NOMO-1 treated with dmso at 0.1 percent for 144 hours (cell line): ENCODE measurements around the gene RAPGEF5.

Experiments used
- DNase-seq: peaks from one replicate; lab custom pipeline; 2025; ENCODE audit not compliant: unreplicated experiment; lab: John Stamatoyannopoulos, UW

The RAPGEF5 gene, protein sequence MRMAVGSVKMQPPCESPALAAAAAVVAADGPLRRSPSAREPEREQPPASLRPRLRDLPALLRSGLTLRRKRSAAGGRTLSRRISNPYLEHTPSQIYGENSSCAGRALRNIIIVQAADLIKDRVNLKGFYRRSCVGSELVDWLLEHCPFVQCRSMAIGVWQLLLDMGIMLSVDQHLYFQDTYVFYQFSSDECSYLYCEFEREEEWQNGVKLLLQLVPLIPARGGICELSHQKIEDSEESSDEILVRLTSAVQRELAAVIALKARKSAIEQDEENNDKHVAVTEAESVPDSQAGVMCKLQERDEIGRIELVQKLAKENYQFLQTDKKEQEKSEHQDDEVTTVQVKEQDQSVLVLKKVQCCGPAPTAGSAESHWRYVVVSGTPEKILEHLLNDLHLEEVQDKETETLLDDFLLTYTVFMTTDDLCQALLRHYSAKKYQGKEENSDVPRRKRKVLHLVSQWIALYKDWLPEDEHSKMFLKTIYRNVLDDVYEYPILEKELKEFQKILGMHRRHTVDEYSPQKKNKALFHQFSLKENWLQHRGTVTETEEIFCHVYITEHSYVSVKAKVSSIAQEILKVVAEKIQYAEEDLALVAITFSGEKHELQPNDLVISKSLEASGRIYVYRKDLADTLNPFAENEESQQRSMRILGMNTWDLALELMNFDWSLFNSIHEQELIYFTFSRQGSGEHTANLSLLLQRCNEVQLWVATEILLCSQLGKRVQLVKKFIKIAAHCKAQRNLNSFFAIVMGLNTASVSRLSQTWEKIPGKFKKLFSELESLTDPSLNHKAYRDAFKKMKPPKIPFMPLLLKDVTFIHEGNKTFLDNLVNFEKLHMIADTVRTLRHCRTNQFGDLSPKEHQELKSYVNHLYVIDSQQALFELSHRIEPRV

DNA sequence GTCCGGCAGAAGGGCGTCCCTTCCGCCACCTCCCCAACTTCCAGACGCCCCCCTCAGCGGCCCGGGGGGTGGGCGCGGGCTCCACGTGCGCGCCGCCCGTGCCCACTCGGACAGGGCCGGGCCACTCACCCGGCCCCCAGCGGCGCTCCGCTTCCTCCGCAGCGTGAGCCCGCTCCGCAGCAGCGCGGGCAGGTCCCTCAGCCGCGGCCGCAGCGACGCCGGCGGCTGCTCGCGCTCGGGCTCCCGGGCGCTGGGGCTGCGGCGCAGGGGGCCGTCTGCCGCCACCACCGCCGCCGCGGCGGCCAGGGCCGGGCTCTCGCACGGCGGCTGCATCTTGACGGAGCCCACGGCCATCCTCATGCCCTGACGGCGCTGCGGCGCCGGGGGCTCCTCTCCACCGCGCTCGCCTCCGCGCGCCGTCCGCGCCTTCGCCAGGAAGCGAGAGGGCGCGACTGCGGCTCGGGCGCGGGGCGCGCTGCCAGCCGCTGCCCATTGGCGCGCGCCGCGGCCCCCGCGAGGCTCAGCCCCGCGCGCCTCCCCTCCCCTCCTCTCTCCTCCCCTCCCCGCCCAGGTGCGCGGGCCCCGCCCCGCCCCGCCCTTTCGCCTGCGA is at the start of gene RAPGEF5:
RAPGEF5 (minus strand) TSS at position 454 of the 610 bp plus-strand sequence; CDS start at position 360, 94 bp downstream.
- no peak for DNase-seq

DNA sequence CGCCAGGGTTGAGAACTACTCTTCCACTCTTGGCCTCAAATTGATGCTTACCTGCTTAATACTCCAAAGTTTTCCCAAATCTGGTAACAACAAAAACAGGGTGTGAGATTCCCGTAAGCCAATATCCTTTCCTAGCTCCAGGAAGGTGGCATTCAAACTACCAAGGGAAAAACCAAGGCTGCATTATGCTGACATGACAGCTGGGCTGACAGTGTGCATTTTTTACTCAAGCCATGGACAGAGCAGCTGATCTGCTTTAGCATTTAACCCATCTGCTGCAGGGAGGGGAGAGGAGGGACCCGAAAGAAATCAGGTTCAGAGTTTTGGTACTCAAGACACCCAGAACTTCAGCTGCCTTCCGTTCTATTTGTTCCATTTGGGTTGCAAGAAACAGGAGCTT is 49.8 kb upstream of the RAPGEF5 start:
- no peak for DNase-seq

DNA sequence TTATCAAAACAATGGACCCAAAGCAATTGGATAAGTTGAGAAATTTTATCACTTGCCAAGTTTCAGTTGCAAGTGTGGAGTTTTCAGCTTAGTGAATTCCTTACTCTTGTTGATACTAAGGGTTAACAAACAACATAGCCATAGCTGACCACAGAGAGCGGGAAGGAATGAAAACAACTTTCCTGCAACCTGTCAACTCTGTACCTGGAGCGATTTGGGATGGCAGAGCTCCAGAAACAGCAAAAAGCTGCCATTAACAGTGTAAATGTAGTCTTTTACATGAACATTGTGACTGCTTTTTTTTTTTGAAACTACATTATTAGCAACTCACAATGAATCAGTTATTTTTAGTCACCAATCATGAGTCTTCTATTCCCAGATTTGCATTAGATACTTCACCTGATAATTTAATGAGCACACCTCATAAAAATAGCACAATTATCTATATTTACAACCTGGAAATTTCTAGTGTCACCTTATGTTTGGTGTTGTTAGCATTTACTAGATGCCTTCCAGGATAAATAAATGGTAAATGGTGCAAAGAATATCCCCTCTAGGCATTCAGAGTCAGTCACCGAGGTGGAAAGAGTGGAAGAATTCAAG is 47.6 kb upstream of the RAPGEF5 start:
- no peak for DNase-seq

DNA sequence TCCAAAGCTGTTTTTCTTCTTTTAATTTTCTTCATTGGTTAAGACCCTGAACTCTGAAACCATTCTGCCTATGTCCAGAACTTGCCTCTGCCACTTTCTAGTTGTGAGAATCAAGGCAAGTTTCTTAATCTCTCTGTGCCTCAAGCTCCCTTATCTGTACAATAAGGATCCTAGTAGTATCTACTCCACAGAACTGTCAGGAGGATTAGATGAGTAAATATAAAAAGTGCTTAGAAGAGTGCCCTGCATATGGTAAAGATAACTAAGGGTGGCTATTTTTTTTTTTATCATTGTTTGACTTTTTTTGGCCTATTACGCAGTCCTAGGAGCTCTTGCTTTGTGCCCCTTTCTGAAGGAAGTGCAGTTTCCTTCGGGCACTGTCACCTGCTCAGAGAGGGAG is 46.4 kb upstream of the RAPGEF5 start:
- DNase-seq = no peak

DNA sequence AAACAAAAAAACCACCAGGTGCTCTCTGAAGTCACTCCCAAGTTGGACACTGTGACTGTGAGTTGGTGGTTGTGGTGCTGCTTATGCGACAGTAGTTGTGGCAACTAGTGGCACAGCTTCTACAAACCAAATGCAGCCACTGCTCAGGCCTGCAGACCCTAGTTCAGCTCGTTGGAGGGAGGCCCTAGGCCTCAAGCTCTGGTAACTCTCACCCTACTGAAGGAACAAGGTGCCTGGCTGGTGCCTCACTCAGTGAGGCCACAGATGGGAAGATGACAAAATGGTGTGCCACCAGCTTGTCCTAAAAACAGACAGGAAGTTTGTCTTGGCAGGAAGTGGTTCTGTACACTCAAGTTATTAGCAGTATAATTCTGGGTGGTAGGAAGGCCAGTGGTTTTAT is 45.3 kb upstream of the RAPGEF5 start:
- no peak for DNase-seq

DNA sequence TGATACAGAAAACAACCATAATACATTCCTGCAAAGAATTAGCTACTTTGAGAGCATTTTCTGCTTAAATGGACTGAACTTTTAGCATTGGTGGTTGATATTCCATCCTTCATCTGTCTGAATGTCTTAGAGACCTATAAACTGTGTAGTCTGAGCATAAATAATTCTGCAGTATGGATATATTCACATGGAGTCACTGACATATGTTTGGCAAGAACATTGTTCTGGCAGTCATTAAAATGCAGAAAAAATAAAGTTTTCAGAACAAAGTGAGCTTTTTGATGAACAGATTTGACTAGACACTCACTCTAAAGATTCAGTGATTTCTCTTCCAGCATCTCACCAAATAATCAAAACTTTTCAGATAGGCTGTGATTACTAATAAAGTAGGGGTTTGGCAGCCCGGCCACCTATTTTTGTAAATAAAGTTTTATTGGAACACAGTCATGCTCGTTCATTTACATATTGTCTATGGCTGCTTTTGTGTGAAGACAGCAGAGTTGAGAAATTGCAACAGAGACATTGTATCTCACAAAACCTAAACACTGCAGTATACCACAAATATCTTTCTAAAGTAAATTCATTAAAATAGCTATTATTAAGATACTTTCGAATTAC is 44.1 kb upstream of the RAPGEF5 start:
- no peak for DNase-seq

DNA sequence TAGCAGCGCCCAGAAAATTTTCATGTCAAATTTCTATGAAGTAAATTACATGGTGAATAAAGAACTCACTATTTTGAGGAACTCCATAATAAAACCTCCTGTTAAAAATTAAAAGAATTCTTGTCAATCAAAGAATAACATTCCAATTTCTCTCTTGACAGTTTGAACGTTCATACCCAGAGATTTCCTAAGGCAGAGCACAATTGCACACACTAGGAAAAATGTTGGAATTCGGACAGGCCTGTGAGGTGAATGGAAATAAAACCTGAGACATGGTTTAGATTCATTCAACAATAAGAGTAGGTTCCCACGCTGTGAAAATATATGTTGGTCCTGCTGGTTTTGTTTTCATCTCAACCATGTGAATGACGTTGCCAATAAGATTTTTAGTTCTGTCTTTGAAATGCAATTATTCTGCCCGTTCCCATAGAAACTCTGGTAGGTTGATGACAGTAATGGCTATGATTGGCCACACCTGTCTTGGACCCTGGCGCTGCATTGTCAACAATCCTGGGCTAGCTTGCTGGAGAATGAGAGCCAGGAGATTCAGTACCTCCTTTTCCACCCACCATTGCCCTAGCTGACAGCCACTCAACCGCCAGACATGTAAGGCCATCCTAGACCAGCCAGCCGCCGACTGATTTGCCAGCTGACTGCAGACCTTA is 43.3 kb upstream of the RAPGEF5 start:
- no peak for DNase-seq

DNA sequence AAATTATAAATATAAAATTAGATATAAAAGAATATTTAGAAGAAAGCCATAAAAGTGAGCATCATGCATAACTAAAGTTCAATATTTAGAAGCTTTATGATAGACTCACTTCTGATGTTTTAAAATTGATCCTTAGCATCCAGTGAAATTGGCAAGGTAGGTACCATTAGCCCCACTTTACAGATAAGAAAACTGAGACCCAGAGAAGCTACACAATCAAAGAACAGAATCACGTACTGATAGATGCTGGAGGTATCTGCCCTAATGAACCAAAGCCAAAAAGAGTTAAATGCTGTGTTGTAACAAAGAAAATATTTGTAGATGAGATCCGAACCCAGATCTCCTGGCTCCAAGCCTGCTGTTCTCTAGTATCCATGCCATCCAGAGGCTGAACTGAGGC is 42.6 kb upstream of the RAPGEF5 start:
- no peak for DNase-seq

DNA sequence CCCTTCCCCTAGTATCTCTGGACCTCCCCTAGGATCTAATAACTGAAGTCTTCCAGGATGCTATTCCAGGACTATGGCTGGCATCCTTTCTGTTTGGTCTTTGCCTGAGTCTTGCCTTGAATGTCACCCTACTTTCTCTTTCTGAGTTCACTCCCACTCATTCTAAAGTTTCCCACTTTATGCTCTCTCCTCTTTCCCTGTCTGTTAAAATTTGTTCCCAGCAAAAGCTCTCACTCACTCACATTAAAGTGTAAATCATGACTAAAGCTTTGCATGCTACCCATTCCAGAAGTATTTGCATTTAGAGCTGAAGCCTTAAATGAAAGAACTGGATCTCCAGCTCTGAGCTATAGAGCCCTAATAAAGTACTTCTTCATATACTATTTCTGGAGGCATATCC is 42.1 kb upstream of the RAPGEF5 start:
- no peak for DNase-seq

DNA sequence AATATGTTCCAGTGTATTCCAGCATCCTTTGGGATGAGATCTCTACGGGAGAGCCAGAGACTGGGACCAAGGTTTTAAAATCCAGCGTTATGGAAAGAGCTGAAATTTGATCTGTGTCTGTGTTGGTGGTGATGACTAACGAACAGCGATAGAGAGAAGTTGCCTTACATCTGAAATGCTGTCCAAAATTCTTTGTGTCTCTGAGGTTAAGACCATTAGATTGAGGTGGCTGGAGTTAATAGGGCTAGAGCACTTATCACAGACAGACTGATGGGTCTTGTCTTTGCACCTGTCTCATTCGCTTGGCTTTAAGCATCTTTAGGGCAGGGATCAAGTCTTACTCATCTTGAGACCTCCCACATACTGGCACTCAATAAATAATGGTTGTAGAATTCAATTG is 41.0 kb upstream of the RAPGEF5 start:
- DNase-seq = no peak

DNA sequence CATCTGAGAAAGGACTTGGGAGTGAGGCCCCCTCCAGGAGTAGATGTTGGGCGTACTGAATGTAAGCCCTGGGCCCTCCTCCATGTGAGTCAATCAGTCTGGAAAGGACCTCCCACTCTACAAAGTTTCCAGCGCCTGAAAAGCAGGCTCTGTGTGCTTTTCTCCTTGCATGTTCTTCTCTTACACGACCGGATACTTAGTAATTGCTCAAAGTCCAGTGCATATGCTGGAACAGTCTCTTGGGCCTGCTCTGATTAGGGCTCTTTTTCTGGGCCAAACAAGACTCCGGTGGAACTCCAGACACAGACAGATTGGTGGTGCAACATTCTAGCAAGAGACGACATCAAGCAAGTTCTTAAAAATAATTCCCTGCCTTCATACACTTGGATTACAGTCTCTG is 38.3 kb upstream of the RAPGEF5 start:
- no peak for DNase-seq

DNA sequence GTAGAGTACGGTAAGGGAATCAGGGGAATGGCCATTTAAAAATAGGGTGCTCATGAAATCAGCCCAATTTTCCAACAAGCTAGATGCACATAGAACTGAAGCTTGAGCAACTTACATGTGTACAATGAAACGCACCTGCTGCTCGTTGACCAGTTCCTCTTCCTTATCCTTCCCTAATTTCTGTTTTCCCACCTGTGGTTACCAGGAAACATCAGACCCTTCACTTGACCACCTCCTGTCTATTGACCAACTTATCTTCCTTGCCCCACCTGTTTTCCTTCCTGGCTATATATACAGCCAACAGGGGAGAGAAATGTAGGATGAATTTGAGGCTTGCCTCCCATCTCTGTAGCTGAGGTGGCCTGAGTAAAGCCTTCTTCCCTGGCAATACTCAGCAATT is 37.8 kb upstream of the RAPGEF5 start:
- DNase-seq = no peak

DNA sequence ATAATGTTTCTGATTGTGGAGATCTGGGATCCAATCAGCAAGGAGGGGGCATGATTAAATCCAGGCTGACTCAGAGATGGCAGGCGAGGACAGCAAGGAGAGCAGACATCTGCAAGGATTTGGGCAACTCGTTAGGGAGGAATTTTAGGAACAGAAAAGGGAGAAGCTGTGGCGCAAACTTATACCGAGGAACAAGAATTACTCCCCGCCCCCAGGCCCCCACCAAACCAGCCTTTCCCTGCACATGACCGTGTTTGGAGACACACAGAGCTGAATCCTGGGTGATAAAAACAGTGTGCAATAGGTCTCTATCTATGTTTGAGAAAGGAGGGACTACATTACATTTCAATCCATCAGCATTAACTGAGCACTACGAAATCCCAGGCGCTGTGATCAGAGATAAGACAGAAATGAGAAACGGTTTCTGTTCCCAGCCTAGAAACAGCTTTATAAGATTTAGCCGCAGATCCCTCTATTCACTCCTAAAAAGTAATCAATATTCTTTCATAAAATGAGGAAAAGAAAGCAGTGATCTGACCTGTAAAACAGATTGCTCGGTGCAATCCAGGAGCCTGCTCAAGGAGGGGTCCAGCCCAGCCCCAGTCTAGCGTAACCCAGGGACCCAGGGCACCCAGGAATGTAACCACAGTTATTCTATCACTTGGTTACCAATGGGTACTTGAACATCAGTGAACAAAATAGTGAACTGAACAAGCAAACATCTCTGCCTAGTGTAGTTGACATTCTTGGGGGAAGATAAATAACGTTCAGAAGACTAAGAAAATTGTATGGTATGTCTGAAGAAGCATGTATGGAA is 37.2 kb upstream of the RAPGEF5 start:
- DNase-seq = no peak

DNA sequence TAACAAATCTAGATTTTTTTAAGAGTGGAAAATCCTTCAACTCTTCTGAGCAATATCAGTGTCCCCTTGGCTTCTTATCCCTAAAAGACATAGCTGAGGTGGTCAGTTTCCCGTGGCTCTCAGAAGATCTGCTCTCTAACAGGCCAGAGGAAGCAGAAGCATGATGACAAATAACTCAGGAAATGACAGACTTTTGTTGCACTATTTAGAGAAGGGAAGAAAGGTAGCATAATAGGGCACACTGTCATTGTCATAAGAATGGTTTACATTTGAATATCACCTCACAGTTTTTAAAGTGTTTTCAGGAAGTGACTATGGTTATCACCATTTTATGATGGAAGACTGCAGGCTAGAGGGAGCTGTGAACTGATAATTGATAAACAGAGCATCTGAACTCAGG is 33.6 kb upstream of the RAPGEF5 start:
- no peak for DNase-seq

DNA sequence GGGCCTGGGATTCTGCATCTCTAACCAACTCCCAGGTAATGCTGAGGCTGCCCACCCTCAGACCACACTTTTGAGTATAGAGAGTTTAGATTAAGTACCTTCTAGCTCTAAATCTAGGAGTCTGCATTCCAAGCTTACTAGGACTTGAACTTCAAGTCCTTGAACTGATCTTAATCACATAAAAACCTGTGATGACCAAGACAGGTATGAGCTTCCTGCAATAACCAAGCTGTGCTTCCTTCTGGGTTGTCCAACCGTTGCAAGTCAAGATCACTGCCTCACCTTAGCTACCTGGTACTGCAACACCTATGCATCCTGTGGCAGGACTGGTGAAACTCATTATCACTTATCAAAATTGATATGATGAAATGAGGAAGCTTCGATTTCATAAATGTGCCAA is 32.9 kb upstream of the RAPGEF5 start:
- DNase-seq = no peak

DNA sequence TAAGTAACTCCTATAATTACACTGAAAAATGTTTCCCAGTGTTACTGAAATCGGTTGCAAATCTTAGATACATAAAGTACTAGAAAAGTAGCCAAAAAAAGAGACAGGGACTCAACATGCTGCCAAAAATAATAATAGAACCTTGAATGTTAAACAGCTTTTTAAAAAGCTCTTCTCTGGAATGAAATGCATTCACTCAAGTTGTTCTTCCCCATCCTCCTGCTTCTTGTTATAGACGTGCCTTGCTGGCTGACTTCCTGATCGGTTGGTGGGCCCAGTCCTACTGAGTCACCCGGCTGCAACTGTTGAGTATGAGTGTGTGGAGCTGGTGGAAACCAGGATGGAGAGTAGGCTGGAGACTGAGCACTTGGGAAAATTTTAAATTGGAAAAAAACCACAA is 30.6 kb upstream of the RAPGEF5 start:
- DNase-seq = no peak

DNA sequence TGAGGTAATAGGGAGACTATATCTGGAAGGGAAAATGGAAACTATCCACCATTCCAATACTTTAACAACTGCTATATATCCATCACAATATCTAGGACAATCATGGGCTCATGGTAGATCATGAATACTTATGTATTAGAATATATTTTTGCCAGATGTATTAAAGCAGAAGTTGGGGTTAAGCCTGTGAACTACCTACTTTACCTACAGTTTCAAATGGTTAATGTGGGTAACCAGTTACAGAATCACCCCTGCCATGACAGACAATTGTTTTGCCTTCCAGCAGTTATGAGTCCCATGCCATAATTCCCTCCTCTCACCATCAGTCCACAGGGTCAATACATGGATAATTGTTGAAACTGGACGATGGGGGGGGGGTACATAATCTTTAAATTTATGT is 29.9 kb upstream of the RAPGEF5 start:
- no peak for DNase-seq

DNA sequence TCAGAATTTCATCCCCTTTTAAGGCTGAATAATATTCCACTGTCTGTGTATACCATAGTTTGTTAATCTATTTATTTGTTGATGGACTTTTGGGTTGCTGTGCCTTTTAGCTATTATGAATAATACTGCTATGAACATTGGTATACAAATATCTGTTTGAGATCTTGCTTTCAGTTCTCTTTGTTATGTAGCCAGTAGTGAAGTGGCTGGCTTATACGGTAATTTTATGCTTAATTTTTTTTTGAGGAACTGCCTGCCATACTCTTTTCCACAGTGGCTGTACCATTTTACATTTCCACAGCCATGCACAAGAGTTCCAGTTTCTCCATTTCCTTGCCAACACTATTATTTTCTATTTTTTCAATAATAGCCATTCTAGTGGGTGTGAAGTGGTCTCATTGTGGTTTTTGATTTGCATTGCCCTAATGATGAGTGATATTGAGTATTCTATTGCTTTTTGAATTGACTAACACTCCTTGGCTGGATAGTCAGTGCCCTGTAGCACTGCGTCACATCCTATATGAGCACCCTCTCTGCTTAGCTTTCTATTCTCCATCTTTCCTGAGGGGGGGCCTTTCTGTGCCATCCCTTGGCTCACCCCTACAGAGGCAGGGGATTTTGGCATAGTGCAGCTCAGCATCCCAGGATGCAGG is 29.4 kb upstream of the RAPGEF5 start:
- no peak for DNase-seq

DNA sequence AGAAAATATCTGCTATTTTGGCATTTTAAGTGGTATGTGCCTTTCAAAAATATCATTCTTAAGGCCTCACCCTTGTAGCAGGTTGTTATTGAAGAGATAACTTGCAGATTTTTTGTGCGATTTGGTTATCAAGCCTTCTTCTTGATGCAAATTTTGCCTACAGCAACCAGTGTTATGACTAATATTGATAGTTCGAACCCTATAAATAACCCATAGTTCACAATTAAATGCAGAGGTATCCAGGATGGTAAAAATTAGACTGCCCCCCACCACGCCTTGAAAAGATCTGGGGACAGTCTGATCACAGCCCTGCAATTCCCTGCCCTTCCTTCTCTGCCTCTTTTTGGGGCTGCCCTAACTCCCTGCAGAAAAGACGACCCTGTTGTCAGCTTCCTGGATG is 28.4 kb upstream of the RAPGEF5 start:
- DNase-seq = no peak
